Measurements from ENCODE around the gene EXD1.
"Not testable (repeated sequence)": the region's sequence is repeated elsewhere in the genome, so short reads cannot be mapped to it uniquely, and the experiment has no call there.

Gene EXD1

DNA sequence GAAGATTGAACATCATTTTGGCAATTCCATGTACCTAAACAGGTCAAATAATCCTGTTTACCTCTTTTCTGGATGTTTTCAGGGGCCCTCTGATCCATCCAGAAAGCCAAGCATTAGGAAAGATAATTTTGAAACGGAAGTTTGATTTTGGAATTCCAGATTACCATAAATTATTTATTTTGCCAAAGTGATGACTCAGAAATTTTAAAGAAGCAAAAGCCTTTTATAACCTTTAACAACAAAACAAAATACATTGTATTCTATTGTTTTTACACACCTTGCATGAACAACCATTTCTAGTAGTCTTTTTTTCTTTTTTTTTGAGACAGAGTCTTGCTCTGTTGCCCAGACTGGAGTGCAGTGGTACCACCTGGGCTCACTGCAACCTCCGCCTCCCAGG, 82.5 kb downstream of the EXD1 start:
- FAIRE-seq (no peak), DNase-seq (ENCODE audit: insufficient read length, low spot score) (no peak)
- TF ChIP-seq, protein P1, sequence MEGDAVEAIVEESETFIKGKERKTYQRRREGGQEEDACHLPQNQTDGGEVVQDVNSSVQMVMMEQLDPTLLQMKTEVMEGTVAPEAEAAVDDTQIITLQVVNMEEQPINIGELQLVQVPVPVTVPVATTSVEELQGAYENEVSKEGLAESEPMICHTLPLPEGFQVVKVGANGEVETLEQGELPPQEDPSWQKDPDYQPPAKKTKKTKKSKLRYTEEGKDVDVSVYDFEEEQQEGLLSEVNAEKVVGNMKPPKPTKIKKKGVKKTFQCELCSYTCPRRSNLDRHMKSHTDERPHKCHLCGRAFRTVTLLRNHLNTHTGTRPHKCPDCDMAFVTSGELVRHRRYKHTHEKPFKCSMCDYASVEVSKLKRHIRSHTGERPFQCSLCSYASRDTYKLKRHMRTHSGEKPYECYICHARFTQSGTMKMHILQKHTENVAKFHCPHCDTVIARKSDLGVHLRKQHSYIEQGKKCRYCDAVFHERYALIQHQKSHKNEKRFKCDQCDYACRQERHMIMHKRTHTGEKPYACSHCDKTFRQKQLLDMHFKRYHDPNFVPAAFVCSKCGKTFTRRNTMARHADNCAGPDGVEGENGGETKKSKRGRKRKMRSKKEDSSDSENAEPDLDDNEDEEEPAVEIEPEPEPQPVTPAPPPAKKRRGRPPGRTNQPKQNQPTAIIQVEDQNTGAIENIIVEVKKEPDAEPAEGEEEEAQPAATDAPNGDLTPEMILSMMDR (IDR thresholded peaks at IDR 0.05; ENCODE audit: insufficient read depth, missing control alignments) = no peak

DNA sequence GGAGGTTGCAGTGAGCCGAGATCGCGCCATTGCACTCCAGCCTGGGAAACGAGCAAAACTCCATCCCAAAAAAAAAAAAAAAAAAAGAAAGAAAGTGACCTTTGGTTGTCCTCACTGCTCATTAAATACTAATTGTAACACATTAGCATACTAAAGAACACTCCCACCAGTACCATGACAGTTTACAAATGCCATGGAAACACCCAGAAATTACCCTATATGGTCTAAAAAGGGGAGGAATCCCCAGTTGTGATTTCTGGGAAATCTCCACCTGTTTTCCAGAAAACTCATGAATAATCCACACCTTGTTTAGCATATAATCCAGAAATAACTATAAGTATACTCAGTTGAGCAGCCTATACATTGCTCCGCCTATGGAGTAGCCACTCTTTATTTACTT, 90.9 kb downstream of the EXD1 start:
- no peak for DNase-seq (ENCODE audit: insufficient read length, low spot score)
- no peak for FAIRE-seq
- TF ChIP-seq, protein P1 (IDR thresholded peaks at IDR 0.05; ENCODE audit: insufficient read depth, missing control alignments) = no peak

DNA sequence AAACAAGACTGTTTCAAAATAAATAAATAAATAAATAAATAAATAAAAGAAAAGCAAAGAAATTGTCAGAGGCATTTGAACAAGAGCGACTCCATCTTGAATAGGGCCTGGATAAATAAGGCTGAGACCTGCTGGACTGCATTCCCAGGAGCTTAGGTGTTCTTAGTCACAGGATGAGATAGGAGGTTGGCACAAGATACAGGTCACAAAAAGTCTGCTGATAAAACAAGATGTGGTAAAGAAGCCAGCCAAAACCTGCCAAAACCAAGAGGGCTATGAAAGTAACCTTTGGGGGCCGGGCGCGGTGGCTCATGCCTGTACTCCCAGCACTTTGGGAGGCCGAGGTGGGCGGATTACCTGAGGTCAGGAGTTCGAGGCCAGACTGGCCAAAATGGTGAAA, 91.4 kb downstream of the EXD1 start:
- FAIRE-seq; DNase-seq (ENCODE audit: insufficient read length, low spot score): not testable (repeated sequence)

GRCh38 chr15:41135580-41135979, 95.0 kb downstream of the EXD1 start:
- DNase-seq (ENCODE audit: insufficient read length, low spot score); FAIRE-seq: not testable (repeated sequence)

- DNase-seq (ENCODE audit: insufficient read length, low spot score) (no peak), FAIRE-seq (no peak)
- TF ChIP-seq, protein P1 (IDR thresholded peaks at IDR 0.05; ENCODE audit: insufficient read depth, missing control alignments) = no peak
These were observed 97.1 kb downstream of the EXD1 start for GRCh38 chr15:41133454-41133853.
